NCI-H1417 (cell line): Measurements from ENCODE around the gene CAMTA1.
"Not testable (repeated sequence)": the region's sequence is repeated elsewhere in the genome, so short reads cannot be mapped to it uniquely, and the experiment has no call there.

Experiments
- DNase-seq, 3 experiments: peaks; one replicate each; lab custom pipeline; 2025; lab: John Stamatoyannopoulos, UW

Gene CAMTA1

DNA sequence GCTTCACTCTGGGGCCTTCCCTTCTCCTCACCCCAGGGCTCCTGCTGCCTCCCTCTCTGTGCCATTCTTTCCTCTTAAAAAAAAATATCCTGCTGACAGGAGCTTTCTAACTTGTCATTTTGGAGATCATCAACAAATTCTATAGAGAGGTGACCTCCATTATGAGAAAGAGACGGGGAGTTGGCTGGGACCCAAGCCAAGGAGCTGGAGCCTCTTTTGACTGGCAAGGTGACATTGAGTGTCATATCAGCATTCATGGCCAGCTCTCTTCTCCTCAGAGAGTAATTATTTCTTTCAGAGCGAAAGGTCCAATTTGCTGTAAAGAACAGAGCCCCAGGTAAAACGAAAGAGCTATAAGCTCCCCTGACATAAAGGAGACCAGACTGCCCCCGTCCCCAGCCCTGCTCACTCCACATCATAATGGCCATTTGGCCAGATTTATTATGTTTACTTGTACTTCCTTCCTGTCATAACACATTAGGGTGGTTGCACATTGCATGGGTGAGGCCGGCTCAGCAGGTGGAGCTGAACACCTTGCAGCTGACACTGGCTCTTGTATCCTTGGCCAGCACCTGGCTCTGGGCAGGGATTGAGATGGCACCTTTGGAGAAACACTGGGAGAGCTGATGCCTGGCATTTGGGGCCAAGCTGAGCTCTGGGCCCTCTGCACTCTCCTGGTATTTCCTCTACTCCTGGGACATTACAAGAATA is 581.9 kb downstream of the CAMTA1 start:
- DNase-seq, result peak; percentile 85 to 96 (median 92)

DNA sequence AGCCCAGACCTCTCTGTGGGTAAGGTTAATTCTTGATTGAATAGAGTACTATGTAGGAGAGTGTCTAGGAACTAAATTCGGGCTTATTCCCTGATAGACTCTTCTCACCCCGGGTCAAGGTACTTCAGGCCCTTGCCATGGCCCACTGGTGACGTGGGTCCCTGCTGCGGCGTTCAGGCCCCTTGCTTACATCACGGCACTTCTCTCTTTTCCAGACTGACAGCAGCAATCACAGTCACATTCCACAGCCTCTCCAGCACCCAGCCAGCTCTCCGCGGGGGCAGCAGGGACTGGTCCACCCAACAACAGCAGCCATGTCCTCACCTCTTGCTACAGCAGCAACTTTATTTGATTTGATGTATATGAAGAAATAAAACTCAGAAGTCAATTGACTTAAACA is 584.6 kb downstream of the CAMTA1 start:
- no peak for DNase-seq

DNA sequence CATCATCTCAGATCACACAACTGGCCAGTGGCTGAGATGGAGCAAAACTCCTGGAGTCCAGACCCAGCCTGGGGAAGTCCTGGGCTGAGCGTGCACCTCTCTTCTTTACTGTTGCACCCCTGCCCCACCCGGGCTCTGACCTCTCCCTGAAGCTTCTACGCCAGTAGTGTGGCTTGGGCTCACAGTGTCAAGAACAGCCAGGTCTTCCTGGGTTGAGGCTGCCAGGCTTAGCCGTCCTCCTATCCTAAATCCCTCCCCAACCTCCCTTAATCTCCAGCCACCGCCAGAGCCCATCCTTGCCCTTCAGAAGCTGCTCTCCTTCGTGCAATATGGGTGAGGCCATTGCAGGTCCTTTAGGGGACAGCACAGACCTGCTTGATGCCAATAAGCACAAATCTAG is 586.7 kb downstream of the CAMTA1 start:
- no peak for DNase-seq

DNA sequence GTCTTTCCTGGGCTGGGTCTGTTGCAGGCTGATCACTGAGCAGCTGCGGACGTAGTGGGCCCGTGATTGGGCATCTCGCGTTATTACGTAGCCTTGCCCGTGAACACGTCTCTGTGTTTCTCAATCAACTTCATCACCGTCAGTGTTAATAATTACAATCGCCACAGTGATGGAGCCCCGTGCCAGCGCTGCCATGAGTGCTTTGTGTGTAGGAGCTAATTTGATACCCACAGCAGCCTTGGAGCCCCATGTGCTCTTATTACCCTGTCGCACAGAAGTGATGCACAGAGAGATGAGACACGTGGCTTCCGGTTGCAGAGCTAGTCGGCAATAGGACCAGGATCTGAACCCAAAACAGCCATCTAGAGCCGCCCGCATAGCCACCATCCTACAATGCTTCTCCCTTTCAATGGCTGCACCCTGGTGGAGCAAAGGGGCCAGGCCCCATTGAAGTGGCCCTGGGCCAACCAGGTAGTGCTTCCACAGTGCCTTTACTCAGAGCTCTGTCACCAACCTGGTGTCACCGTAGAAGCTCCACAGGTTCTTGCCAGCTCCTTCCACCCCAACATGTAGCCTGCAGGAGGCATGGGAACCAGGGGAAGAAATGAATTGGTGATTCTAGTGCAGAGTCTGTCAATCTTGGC is 587.3 kb downstream of the CAMTA1 start:
- no peak for DNase-seq

DNA sequence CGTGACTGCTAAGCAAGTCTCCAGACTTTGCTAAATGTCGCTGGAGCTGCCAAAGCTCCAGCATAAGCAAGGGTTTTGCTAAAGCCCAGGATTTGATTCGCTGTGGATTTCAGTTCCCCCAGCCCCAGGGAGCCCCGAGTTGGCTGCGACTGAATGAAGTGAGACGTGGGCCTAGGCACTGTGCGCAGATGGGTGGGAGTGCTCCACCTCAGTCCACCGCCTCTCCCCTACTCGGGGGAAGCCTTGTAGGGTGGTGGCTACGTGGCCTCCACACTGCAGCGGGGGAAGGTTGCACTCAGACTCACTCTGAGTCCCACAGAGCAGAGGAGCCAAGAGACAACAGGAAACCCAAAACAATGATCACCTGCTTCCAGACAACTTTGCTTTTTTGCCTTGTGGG is 588.0 kb downstream of the CAMTA1 start:
- no peak for DNase-seq

DNA sequence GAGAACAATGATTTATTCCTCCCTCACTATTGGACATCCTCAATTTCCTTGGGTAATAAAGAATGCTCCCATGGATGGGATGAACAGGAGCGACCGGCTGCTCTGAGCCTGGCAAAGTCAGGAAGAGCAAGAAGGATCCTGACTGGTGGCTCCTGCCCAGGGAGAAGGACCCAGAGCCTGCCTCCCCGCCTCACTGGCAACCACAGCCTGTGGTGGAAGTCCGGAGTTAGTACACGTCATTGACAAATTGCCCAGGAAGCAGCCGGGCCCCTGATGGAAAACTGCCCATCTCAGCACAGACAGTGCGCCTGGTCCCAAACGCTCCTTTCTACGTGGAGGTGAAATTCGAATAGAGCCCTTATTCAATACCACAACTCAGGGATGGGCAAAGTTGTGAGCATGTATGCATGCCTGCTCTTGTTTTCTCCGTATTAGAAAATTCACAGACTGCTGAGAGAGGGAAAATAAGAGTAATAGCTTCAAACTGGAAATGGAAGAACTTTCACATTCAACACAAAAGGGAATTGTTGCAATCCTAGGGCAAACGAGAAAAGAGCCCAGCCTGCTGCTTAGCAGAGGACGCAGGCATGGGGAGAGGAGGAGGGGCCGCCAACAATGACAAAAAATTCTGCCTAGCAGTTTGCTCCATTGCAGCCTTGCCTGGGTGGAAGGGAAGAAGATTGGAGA is 588.8 kb downstream of the CAMTA1 start:
- DNase-seq, result no peak

- no peak for DNase-seq
Measured at GRCh38 chr1:7374563-7375160, 589.4 kb downstream of the CAMTA1 start.

- peak; percentile 25 to 41 (median 38) for DNase-seq
Measured at GRCh38 chr1:7375329-7375728, 590.1 kb downstream of the CAMTA1 start.

DNA sequence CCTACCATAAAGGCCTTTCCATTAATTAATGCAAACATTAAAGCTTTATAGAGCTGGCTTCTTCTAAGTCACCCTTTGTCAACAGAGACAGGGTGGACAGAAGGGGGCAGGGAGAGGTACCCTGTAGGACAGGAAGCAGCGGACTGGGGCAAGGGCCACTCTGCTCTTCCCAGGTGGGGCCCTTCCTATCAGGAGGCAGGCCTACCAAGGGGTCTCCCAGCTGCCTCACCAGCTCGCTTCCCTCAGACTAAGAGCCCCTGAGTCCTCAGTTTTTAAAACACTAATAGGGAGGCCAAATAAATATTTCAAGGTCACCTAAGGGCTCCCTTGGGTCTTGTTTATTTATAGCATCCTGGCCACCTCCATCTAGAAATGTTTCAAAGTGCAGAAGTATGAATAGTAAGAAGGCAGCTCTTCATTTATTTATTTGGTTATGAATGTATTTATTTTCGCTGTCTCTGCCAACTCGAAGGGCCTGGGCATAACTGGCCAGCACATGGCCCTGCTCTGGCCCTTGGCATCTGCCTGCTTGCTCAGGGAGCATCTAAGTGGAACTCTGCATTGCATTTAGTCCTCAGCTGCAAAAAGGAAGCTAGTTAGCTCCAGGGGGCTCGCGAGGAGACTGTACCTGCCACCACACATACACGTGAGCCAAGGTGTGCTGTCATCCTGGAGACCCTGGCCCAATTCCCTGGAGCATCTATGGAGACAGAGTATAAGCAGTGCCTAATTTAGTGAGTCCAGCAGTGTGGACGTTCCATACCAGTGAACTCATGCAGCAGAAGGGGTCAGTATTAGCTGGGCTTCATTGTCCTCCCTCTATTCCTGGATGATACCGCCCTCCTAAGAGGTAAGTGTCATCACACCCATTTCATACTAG is 590.8 kb downstream of the CAMTA1 start:
- no peak for DNase-seq

GRCh38 chr1:7376676-7377075 is 591.4 kb downstream of the CAMTA1 start:
- DNase-seq, result no peak

GRCh38 chr1:7378346-7379130 is 593.3 kb downstream of the CAMTA1 start:
- DNase-seq, result peak in 2 of 3 experiments; percentile 31 to 43

- DNase-seq, result peak; percentile 25 to 84 (median 63)
Measured at GRCh38 chr1:7379441-7379971, 594.3 kb downstream of the CAMTA1 start.

- DNase-seq, result not testable (repeated sequence)
Measured at GRCh38 chr1:7380068-7380467, 594.8 kb downstream of the CAMTA1 start.

DNA sequence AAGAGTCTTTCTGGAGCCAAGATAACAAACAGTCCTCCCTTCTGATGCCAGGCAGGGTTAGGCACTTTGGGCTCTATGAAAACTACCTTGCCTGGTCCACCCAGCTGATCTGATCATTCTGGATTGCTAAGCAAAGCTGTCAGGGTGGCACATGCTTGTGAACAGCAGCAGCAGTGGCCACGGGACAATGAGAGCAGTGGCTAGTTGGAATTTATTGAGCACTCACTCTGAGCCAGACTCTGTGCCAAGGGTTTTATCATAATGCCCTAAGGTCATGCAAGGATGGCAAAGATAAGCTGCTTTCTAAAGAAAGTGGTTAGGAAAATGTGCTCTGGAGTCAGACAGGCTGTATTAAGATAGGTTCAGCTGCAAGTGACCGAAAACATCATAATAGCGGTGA is 595.5 kb downstream of the CAMTA1 start:
- no peak for DNase-seq

DNA sequence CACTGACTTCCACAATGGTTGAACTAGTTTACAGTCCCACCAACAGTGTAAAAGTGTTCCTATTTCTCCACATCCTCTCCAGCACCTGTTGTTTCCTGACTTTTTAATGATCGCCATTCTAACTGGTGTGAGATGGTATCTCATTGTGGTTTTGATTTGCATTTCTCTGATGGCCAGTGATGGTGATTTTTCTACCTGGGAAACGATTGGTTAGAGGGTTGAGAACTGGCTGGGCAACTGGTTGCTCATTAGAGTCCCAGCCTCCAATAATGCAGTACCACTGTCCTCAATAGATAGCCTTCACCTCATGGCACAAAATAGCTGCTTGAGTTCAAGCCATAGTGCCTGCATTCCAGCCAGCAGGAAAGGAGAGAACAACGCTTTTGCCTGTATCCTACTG is 596.5 kb downstream of the CAMTA1 start:
- DNase-seq, result not testable (repeated sequence)

DNA sequence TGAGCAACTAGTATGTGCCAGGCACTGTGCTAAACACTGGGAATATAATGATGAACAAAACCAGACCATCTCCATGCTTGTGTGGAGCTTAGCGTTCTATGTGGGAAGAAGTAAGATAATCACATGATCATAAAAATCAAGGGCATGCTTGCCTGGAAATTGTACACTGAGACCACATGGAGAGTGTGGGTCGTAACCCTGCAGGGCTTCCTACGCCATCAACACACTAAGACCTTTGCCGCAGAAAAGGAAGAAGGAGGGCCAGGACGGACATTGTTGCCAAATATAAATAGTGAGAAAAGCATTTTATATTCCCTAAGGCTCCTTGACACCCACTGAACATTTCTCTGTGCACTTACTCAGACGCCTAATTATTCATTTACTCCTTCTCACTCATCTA is 597.7 kb downstream of the CAMTA1 start:
- no peak for DNase-seq

- no peak for DNase-seq
Measured at GRCh38 chr1:7383671-7384520, 598.6 kb downstream of the CAMTA1 start.

DNA sequence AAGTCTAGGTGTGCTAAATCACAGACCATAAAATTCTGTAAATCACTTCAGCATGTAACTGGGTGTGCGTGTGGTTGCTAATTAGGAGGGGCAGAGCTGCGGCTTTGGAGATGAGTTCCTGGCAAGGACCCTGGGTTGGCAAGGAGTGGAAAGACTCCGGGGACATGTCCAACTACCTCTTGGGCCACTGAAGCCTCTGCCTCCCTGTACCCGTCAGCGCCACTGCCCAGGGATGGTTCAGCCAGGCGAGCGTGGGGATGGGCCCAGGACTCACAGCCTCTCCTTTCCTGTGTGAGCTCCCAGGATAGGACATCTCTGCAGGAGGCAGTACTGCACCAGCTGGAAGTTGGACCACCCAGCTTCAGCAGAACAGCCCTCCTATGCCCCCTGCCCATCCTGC is 599.4 kb downstream of the CAMTA1 start:
- no peak for DNase-seq

- DNase-seq, result peak in 1 of 3 experiments; percentile 35
Measured at GRCh38 chr1:7385471-7386225, 600.4 kb downstream of the CAMTA1 start.
